Heart left ventricle (tissue), 16 donors: ENCODE measurements around the gene GABRD. TPM values are rescaled to one million over a fixed set of nuclear protein-coding genes. Genes with fewer than 3 reads are reported as not detected.

Experiments
- ATAC-seq, 4 donors: fragments of 200-7000 bp; cut with Tn5 transposase; one replicate each; pipeline ENCODE4 v1.9.1; 2020 to 2022; ENCODE audit warnings: moderate library complexity in 4 of 4, mild to moderate bottlenecking in 3 of 4, moderate number of reproducible peaks in 1 of 4
- DNase-seq, 5 donors: peaks; one replicate each; pipeline ENCODE4 v3.0.0-alpha.2; 2020
- H3K27ac ChIP-seq, 12 donors: fragments of 200-600 bp; sonication (generic) in 4 of 12; one replicate each; pipeline versions ENCODE4 v1.5.0 to v1.8.0; 2016 to 2022; ENCODE audit warnings: mild to moderate bottlenecking in 2 of 12
- H3K27me3 ChIP-seq, 9 donors: fragments of 200-600 bp; sonication (generic) in 2 of 9; one replicate each; pipeline versions ENCODE4 v1.5.1 to v1.8.0; 2016 to 2022; ENCODE audit warnings: mild to moderate bottlenecking in 3 of 9
- H3K36me3 ChIP-seq, 9 donors: fragments of 200-600 bp; sonication (generic) in 2 of 9; one replicate each; pipeline versions ENCODE4 v1.5.0 to v1.8.0; 2018 to 2022; ENCODE audit warnings: mild to moderate bottlenecking in 2 of 9
- H3K4me1 ChIP-seq, 12 donors: fragments of 200-600 bp; sonication (generic) in 4 of 12; one replicate each; pipeline versions ENCODE4 v1.5.0 to v1.8.0; 2016 to 2022; ENCODE audit warnings: mild to moderate bottlenecking in 3 of 12
- H3K4me3 ChIP-seq, 12 donors: fragments of 200-600 bp; sonication (generic) in 4 of 12; one replicate each; pipeline versions ENCODE4 v1.5.0 to v1.8.0; 2017 to 2022; ENCODE audit warnings: mild to moderate bottlenecking in 9 of 12, moderate library complexity in 4 of 12
- H3K9me3 ChIP-seq, 12 donors: fragments of 200-600 bp; sonication (generic) in 4 of 12; one replicate each; pipeline versions ENCODE4 v1.5.0 to v1.8.0; 2016 to 2022; ENCODE audit warnings: mild to moderate bottlenecking in 1 of 12
- CTCF ChIP-seq, 12 donors: fragments of 200-600 bp; sonication (generic) in 4 of 12; IDR thresholded peaks; one replicate each; pipeline versions ENCODE4 v1.5.0 to v1.8.0; 2018 to 2022; ENCODE audit warnings: antibody characterized with exemption in 12 of 12, mild to moderate bottlenecking in 5 of 12
- POLR2A ChIP-seq, 2 donors: fragments of 450-650 bp; IDR thresholded peaks; one replicate each; pipeline ENCODE4 v1.6.1; 2017; ENCODE audit warnings: antibody characterized with exemption in 2 of 2, mild to moderate bottlenecking in 2 of 2, moderate library complexity in 2 of 2
- WGBS, 4 donors: extraction: QIAGEN DNeasy Blood & Tissue Kit in 2 of 4; methylation state at CpG; one replicate each; pipeline versions ENCODE4 v1.1.5 to v1.1.7; 2013 to 2018; 5-methylcytosine and 5-hydroxymethylcytosine counted together
- intact Hi-C, 10 donors: fragments of 100-400 bp; cut with DNase I; formaldehyde crosslinking; loops; one replicate each; pipeline versions ENCODE4 v1.11.1 to v1.14.2; 2022
- polyA plus RNA-seq, 2 donors: library from polyadenylated mRNA; stranded (reverse); fragments of 200-250 nt; gene quantifications; one replicate each; pipeline ENCODE4 v1.2.3, GENCODE V29; 2013
- total RNA-seq, 9 donors: library from RNA; depleted of rRNA in 2 of 9; stranded (reverse); fragments of >200 nt in 2 of 9; fragmentation: NEBNext Ultra II Directional in 3 of 9; extraction: Animal tissue kit (Norgen Biotek cat#: 25700) in 3 of 9; gene quantifications; one replicate each; pipeline versions ENCODE4 v1.1.0 to v1.2.4, GENCODE V29; 2016 to 2023
- donor health status: ischemic (EF 13 %, LVEDD 7.1; RV severe dilation, severe dysfunction).
- donor health status: healthy with polysubstance abuse.
- donor health status: DM: no; HTN: yes; CAD: no.
- donor health status: DM: no; HTN: no; CAD: no.
- donor health status: ischemic (EF 25% LVEDD 6.9; RV normal size, moderate dysfunction).
- donor health status: ischemic (EF 25% LVEDD 5.7; RV mildly dilated, moderate dysfunction).
- donor health status: healthy.
- donor health status: DM: yes; HTN: yes; CAD: no.
- donor health status: ischemic (EF 35%, LVEDD 5.7; RV mildly dilated, moderate dysfunction).
- donor health status: nonischemic (EF 11% LVEDD 7.7; RV severe dilation, severe dysfunction).
- donor health status: DM: yes; HTN: yes; CAD: no.
- donor health status: PGD.
- donor health status: ischemic (EF 29% LVEDD 5.4; RV normal size, mild dysfunction).
- donor health status: nonischemic (EF 23%, LVEDD 6.1; RV moderate dilation, normal function).

Gene GABRD
- total and polyA plus RNA-seq, 11 donors, result 0.21 to 1.1 (median 0.65) TPM; not detected in 2

DNA sequence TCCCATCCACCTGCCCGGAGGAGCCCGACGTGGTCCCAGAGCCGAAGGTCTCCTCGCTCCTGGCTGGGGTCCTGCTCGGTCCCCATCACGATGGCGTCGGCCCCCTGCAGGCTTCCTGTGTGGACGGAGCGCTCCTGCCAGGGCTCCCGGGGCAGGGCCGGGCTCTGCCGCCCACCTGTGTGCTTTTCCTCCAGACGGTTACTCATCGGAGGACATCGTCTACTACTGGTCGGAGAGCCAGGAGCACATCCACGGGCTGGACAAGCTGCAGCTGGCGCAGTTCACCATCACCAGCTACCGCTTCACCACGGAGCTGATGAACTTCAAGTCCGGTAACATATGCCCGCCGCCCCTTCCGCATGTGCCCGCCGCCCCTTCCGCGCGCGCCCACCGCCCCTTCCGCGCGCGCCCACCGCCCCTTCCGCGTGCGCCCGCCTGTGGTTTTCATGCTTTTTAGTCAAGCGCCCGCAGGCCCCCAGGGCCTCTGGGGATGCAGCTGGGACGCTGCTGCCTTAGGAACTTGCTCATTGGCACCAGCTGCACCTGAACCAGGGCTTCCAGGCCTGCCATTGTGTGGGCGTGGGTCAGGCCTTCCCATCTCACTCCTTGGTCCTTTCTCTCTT is 8.9 kb downstream of the GABRD start:
- intact Hi-C loops, result no loop called here
- ATAC-seq, result no peak
- Histone ChIP-seq H3K27ac (no peak overlapping the region), H3K27me3 (peaks cover 0 to 15% (median 4%) of the 10 kb centered on the region in 9 donors), H3K4me1 (peaks cover 0 to 23% (median 10%) of the 10 kb centered on the region in 12 donors), H3K9me3 (no peaks in the 10 kb centered on the region), H3K36me3 (no peaks in the 10 kb centered on the region), H3K4me3 (no peak overlapping the region)
- no peak for DNase-seq
- WGBS, 4 donors, result 91 to 93% (median 92%) methylated on average over 37 to 46 of the region's 46 CpGs
- TF ChIP-seq POLR2A (IDR thresholded peaks at IDR 0.05) (no peak), CTCF (IDR thresholded peaks at IDR 0.05) (no peak)

DNA sequence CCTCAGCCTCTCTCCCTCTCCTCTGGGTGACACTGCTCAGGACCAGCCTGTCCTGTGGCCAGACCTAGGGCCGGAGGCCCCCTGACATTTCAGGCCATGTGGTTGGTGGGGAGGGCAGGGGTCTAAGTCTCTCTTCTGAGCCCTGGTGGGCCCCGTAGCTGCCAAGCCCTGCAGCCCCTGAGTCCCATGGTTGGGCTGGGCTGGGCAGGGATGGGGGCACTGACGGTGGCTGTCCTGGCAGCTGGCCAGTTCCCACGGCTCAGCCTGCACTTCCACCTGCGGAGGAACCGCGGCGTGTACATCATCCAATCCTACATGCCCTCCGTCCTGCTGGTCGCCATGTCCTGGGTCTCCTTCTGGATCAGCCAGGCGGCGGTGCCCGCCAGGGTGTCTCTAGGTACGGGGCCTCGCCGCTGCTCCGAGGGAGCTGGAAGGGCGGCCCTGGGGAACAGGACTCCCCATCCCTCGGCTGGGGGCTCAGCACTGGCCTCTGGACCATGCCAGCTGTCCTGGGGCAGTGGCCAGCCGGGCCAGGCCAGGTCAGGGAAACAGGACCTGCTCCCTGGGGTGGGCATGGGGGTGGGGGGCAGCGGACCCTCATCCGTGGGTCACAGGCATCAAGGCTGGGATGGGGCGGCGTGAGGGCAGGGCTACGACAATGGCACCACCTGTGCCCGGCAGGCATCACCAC is 9.9 kb downstream of the GABRD start:
- 87 to 93% (median 88%) methylated on average over 23 to 26 of the region's 26 CpGs for WGBS, 4 donors
- TF ChIP-seq POLR2A (IDR thresholded peaks at IDR 0.05) (no peak), CTCF (IDR thresholded peaks at IDR 0.05) (no peak)
- Histone ChIP-seq H3K4me3 (no peak overlapping the region), H3K36me3 (no peaks in the 10 kb centered on the region), H3K27me3 (peaks cover 0 to 7% (median 0%) of the 10 kb centered on the region in 9 donors), H3K27ac (no peak overlapping the region), H3K4me1 (peaks cover 0 to 25% (median 10%) of the 10 kb centered on the region in 12 donors), H3K9me3 (no peaks in the 10 kb centered on the region)
- DNase-seq, result no peak
- no peak for ATAC-seq
- intact Hi-C loops, result no loop called here

GRCh38 chr1:2029561-2029960 is 10.4 kb downstream of the GABRD start:
- Histone ChIP-seq H3K27me3 (peaks cover 0 to 3% (median 0%) of the 10 kb centered on the region in 9 donors), H3K4me1 (peaks cover 0 to 25% (median 10%) of the 10 kb centered on the region in 12 donors), H3K27ac (no peak overlapping the region), H3K36me3 (no peaks in the 10 kb centered on the region), H3K9me3 (no peaks in the 10 kb centered on the region), H3K4me3 (no peak overlapping the region)
- no peak for ATAC-seq
- no peak for DNase-seq
- no peak for TF ChIP-seq POLR2A (IDR thresholded peaks at IDR 0.05)
- TF ChIP-seq CTCF (IDR thresholded peaks at IDR 0.05), result no peak
- 91 to 100% (median 94%) methylated on average over 2 to 15 of the region's 15 CpGs for whole genome bisulfite sequencing, 4 donors
- intact Hi-C loops, result no loop called here

- ATAC-seq (no peak), DNase-seq (no peak)
- intact Hi-C loops, result no loop called here
- no peak overlapping the region for H3K27ac ChIP-seq
- no peaks in the 10 kb centered on the region for H3K9me3 ChIP-seq
- TF ChIP-seq CTCF (IDR thresholded peaks at IDR 0.05) (no peak), POLR2A (IDR thresholded peaks at IDR 0.05) (no peak)
- peaks cover 0 to 21% (median 6%) of the 10 kb centered on the region in 12 donors for H3K4me1 ChIP-seq
- H3K4me3 ChIP-seq, result no peak overlapping the region
- no peaks in the 10 kb centered on the region for H3K27me3 ChIP-seq
- 87 to 90% (median 88%) methylated on average over 42 of the region's 42 CpGs for WGBS, 4 donors
- H3K36me3 ChIP-seq, result no peaks in the 10 kb centered on the region
Observed at GRCh38 chr1:2030076-2030871, 11.1 kb downstream of the GABRD start.
